C4-2B (cell line): ENCODE measurements around the gene RNASET2.

Source experiments
- H3K27ac ChIP-seq: fragments of 450-650 bp; 2 replicates; pipeline ENCODE4 v1.5.1; 2017
- ZFX ChIP-seq: fragments of 450-650 bp; IDR thresholded peaks from 2 replicates; pipeline ENCODE4 v1.6.1; 2017
- TF ChIP-seq, protein P1 (sequence below): fragments of 450-650 bp; conservative IDR thresholded peaks from 2 replicates; pipeline ENCODE4 v1.5.1; 2017; ENCODE audit warnings: mild to moderate bottlenecking

Gene RNASET2

DNA sequence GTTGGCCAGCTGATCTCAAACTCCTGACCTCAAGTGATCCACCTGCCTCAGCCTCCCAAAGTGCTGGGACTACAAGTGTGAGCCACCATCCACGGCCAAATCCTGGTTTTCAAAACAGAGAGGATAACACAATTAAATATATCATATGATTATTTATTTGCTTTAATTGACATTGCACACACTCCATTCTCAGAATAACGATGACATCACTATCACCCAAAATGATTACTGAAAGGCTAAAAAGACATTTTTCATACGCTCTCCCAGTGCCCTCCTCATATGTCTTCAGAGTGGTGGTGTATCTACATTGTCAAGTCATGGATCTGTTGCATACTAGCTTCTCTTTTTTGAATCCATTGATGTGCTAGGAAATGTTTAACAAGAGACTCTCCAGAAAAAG, 24.4 kb upstream of the RNASET2 start:
- no peak overlapping the region for H3K27ac ChIP-seq
- TF ChIP-seq, protein P1, sequence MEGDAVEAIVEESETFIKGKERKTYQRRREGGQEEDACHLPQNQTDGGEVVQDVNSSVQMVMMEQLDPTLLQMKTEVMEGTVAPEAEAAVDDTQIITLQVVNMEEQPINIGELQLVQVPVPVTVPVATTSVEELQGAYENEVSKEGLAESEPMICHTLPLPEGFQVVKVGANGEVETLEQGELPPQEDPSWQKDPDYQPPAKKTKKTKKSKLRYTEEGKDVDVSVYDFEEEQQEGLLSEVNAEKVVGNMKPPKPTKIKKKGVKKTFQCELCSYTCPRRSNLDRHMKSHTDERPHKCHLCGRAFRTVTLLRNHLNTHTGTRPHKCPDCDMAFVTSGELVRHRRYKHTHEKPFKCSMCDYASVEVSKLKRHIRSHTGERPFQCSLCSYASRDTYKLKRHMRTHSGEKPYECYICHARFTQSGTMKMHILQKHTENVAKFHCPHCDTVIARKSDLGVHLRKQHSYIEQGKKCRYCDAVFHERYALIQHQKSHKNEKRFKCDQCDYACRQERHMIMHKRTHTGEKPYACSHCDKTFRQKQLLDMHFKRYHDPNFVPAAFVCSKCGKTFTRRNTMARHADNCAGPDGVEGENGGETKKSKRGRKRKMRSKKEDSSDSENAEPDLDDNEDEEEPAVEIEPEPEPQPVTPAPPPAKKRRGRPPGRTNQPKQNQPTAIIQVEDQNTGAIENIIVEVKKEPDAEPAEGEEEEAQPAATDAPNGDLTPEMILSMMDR = no peak
- no peak for TF ChIP-seq ZFX

DNA sequence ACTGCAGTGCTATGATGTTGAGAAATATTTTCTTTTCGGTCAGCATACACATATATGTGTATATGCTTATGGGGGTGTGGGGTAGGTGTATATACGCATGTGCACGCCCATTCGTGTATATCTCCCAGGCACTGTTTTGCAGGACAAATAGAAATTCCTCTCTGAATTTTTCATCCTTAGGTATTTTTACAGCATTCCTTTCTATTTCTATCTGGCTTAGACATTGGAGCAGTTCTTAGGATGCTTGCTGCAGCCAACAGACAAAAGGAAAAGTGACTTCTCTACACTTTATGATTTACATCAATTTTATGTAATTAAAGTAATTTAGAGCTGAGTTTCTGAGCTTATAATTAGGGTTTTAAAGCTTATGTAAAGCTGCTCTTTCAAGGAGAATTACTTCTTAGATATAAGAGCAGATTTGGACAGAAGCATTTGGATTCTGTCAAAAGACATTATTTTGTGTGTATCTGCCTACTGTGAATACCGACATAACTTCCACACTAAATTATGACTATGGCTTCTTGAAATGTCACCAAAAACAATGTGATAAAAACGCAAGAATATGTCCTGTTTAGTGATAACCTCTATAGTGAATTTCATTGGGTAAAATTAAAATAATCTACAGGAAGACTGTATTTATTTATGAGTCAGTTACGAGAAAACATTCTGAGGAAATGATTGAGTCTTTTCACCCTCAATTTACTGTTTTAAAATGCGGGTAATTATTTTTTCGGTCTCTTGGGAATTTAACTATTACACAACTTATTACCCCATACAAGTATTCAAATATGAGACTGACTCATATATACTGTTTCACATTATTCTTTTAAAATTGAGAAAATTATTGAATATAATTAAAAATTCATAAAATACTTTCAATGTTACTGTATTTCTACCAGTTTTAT, 21.5 kb upstream of the RNASET2 start:
- no peak overlapping the region for H3K27ac ChIP-seq
- TF ChIP-seq ZFX = no peak
- TF ChIP-seq, protein P1 = no peak

DNA sequence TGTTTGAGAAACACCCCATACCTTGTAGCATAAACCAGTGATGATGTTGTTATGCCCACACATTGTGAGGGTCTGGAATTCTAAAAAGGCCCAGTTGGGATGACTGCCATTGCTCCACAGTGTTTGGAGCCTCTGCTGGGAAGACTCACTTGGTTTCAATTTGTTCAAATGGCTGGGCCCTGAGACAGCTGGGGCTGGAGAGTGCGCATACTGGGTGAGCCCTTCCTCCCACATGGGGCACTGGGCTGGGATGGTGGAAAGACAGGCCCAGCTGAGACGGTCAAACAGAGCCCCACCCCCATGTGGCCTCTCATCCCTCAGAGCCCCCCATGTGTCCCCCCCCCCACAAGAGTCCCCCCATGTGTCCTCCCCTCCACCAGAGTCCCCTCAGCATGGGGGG, 20.3 kb upstream of the RNASET2 start:
- H3K27ac ChIP-seq = no peak overlapping the region
- TF ChIP-seq, protein P1 = no peak
- TF ChIP-seq ZFX = no peak

DNA sequence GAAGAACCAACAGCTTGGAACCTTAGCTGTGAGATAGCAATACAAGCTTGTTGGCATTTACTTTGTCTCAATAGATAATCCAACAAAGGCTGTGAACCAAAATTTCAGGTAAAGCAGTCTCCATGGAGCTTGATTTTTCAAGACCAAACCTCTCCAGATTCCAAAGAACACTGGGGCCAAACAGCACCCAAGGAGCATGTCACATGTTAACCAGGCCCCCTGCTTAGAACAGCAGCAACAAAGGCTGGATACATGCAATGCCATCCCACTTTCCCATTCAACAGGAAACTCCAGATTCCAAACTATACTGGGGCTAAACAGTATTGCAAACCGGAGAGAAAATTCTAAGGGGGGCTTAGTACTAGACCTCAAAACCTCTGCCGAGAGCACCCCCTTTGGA, 15.8 kb upstream of the RNASET2 start:
- TF ChIP-seq ZFX = no peak
- TF ChIP-seq, protein P1 = no peak
- no peak overlapping the region for H3K27ac ChIP-seq

DNA sequence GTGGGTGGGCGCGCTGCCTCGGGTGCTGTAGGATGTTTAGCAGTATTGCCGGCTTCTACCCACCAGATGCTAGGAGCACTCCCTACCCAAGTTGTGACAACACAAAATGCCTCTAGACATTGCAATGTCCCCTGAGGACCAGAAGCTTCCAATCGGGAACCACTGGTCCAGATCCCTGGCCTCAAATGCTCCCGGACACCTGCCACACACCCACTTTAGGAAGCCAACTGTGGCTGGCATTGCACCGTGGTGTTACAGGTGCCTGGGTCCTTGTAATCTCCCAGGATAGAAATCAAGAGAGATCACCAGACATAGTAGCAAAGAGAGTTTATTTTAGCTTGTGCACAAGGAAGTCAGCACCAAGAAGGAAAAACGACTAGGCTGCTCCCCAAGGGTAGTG, 14.9 kb upstream of the RNASET2 start:
- TF ChIP-seq, protein P1 = no peak
- no peak for TF ChIP-seq ZFX
- H3K27ac ChIP-seq = no peak overlapping the region

DNA sequence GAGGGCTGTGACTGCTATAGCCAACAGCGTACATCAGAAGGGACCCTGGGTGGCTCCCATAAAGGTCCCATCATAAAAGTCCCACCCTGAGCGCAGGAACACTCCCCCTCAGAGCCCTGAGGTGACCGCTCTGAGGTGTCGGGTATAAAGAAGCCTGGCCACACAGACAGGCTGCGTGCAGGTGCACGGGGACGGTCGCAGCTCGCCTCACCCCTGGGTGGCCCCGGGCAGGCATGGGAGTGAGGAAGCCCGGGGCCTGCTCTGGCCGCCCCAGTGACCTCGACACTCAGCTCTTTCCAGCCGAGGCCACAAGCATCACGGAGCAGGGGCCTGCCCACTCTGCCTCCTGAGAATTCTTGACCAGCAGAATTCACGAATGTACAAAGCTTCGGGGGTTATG, 14.4 kb upstream of the RNASET2 start:
- TF ChIP-seq ZFX = no peak
- TF ChIP-seq, protein P1 = no peak
- H3K27ac ChIP-seq = no peak overlapping the region

DNA sequence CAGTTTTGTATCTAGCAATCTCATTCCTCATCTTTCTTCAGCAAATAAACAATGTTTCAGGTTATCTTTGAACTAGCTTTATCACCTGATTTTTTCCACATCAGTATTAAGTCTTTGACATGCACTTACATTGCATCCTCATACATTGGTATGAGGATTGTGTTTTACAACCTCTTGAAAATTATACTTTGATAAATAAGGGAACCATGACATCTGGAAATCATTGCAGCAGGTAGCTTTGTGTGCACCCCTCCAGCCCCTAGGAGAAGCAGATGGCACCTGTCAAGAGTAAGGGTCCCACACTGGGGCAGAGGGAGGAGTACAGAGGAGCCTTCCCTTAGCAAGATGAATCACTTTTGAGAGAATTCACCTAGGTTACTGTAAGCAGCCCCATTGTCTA, 13.7 kb upstream of the RNASET2 start:
- no peak overlapping the region for H3K27ac ChIP-seq
- TF ChIP-seq ZFX = no peak
- TF ChIP-seq, protein P1 = no peak
